ENCODE results near the gene CLEC20A.

CLEC20A gene

DNA sequence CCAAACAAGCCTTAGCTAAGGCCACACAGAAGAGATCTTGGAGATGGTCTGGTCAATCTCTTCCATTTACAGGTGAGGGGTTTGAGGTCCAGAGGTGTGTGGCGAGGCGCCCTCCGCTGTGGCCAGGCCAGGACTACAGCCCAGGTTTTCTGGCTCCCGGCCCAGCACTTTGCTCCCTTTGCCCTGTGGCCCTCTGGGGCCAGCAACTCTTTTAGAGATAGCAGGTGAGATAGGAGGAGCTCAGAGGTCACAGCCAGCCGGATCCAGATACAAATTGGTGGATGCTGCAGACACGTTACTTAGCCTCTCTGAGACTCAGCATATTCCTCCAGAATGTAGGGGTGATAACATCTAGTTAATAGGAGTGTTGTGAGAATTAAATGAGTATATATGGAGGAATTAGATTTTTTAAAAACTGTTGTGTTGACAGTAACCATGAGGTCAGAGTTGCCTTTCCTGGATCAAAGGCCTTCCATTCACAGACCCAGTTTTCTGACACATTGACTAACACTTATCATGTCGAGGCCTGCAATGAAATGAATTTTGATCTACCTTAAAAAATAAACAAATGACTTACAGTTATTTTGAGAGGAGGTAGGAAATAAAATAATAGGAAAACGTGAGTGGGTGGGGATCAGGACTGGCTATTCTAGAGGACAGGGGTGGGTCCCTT, 32.7 kb upstream of the CLEC20A start:
- DNase-seq (ENCODE audit: low read depth) = no peak
- no peak overlapping the region for H3K4me3 ChIP-seq (ENCODE audit: low read length)
- TF ChIP-seq, protein P1, sequence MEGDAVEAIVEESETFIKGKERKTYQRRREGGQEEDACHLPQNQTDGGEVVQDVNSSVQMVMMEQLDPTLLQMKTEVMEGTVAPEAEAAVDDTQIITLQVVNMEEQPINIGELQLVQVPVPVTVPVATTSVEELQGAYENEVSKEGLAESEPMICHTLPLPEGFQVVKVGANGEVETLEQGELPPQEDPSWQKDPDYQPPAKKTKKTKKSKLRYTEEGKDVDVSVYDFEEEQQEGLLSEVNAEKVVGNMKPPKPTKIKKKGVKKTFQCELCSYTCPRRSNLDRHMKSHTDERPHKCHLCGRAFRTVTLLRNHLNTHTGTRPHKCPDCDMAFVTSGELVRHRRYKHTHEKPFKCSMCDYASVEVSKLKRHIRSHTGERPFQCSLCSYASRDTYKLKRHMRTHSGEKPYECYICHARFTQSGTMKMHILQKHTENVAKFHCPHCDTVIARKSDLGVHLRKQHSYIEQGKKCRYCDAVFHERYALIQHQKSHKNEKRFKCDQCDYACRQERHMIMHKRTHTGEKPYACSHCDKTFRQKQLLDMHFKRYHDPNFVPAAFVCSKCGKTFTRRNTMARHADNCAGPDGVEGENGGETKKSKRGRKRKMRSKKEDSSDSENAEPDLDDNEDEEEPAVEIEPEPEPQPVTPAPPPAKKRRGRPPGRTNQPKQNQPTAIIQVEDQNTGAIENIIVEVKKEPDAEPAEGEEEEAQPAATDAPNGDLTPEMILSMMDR (conservative IDR thresholded peaks at IDR 0.05; ENCODE audit: low read length) = no peak

DNA sequence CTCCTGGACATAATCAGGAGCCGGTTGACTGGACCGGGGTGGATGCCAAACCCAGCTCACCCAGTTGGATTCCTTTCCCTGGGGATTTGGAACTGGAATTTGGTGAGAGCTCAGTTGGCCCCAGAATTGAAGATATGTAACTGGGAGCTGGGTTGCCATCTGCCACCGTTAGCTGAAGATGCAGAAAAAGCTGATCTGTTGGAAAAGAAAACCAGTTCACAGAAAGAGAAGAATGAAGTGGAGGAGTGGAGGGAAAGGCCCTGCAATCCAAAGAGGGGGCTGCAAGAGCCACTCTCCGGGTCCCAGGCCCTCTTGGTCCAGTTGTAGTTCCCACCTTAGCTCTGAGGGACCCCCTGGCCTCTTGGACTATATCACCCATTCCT, 32.2 kb upstream of the CLEC20A start:
- TF ChIP-seq, protein P1 (conservative IDR thresholded peaks at IDR 0.05; ENCODE audit: low read length) = no peak
- no peak for DNase-seq (ENCODE audit: low read depth)

DNA sequence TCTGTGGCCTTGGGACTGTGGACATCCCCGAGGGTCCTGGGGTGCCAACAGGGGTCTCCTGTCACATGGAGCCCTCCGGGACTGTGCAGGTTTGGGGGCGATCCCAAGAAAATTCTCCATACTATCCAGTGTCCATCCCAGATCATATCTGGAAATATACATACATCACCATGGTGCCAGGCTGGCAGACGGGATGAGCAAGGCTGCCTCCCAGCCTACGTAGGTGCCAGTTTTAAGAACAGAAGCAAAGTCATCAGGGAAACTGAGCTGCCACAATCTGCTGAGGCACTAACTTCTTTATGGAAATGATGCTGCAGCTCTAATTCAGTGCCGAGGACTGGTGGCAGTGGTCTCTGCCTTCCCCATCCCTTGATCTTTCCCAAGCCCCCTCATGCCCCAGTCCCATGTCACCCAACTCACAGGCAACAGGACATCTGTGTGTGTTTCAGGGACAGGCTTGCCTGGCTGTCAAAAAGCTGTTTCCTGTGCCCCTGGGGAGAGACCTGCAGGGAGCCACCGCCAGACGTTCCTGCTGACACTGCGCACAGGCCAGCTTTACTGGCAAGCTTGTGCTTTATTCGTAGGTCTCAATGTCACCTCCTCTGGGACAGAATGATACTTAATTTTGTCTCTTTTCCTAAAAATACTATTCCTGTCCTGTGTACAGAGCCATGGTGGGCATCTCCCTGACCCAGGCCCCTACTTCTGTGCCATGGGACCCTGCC, 31.6 kb upstream of the CLEC20A start:
- H3K4me3 ChIP-seq (ENCODE audit: low read length) = no peak overlapping the region
- DNase-seq (ENCODE audit: low read depth) = no peak
- TF ChIP-seq, protein P1 (conservative IDR thresholded peaks at IDR 0.05; ENCODE audit: low read length) = no peak

More for the DNA sequence above, 32.2 kb upstream of the CLEC20A start:
- H3K4me3 ChIP-seq (ENCODE audit: low read length) = no peak overlapping the region

DNA sequence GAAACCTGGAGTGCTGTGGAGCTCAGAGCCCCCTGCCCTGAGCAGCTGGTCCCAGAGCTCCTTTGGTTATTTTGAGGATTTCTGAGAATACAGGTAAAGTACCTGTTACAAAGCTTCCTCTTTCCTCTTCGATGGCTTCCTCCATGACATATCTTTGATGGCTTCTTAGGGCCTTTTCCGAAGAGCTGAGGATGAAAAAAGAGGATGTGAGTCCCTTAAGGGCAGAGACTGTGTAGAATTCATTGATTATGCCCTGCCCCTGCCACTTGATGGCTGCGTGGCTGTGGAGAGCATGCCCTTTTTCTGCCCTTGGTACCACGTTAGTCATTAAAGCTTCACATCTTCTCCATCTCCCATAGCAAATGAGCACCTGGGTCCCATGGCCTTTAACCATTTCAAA, 30.4 kb upstream of the CLEC20A start:
- no peak for DNase-seq (ENCODE audit: low read depth)
- TF ChIP-seq, protein P1 (conservative IDR thresholded peaks at IDR 0.05; ENCODE audit: low read length) = no peak
- no peak overlapping the region for H3K4me3 ChIP-seq (ENCODE audit: low read length)

DNA sequence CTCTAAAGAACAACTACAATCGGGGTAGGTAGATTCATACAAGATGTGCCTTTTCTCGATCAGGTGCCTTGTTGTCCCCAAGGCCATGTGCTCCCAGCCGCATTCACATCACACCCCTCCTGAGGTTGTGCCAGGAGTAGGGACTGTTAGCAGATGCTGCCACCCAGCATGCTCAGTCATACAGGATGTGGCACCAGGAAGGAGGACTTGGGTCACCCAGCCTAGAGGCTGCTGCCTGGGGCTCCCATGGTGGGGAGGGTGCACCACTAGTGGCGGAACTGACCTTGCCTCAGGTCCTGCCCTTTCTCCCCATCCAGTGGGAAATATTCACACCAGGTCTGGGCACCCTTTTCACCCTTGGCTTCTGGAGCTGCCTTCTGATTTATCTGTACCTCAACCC, 24.5 kb upstream of the CLEC20A start:
- no peak for DNase-seq (ENCODE audit: low read depth)
- TF ChIP-seq, protein P1 (conservative IDR thresholded peaks at IDR 0.05; ENCODE audit: low read length) = no peak
- no peak overlapping the region for H3K4me3 ChIP-seq (ENCODE audit: low read length)

DNA sequence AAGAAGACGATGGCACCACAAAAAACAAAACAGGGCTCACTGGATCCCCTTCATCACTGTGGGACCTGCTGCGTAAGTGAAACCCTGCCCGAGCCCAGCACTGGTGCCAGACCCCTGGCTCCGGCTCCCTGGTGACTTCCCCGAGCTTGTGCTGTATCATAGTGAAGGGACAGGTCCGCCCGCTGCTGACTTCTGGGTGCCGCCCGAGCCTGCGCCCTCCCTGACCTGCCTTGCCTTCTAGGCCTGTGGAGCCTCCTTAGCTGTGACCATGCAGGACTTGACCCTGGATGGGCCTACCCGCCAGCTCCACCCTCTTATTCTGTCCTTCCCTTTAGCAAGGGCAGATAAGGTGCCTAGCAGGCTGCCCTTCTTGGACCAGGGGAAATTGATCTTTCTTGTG, 24.0 kb upstream of the CLEC20A start:
- H3K4me3 ChIP-seq (ENCODE audit: low read length) = no peak overlapping the region
- no peak for DNase-seq (ENCODE audit: low read depth)
- TF ChIP-seq, protein P1 (conservative IDR thresholded peaks at IDR 0.05; ENCODE audit: low read length) = no peak

DNA sequence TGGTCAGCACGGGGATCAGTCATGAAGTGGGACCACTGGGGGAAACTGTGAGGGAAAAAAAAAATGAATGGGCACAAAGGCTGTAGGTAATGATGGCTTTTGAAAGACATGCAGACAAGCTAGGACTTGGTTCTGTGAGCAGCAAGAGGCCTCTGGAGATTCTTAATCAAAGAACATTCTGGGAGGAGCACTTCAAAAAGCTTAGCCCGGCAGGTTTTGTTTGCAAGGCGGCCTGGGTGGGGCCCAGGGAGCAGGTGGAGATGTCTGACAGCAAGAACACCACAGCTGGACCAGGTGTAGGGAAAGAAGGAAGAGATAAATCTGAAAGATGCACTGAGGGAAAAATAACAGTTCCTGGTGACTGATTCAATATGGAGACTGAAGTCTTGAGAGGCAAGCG, 22.1 kb upstream of the CLEC20A start:
- no peak overlapping the region for H3K4me3 ChIP-seq (ENCODE audit: low read length)
- TF ChIP-seq, protein P1 (conservative IDR thresholded peaks at IDR 0.05; ENCODE audit: low read length) = no peak
- DNase-seq (ENCODE audit: low read depth) = no peak
